Liver (tissue), 9 donors: ENCODE data around the gene STK33. TPM values are rescaled to one million over a fixed set of nuclear protein-coding genes. Genes with fewer than 3 reads are reported as not detected.

Experiments
- DNase-seq: peaks from one replicate; pipeline ENCODE4 v3.0.0-alpha.2; 2017; ENCODE audit warnings: low spot score
- H3K27ac ChIP-seq, 2 donors: one replicate each; pipeline ENCODE4 v1.7.0; 2013; ENCODE audit warnings: inconsistent platforms in 2 of 2, low read length in 2 of 2, control low read depth in 1 of 2, low read depth in 1 of 2, mild to moderate bottlenecking in 1 of 2
- H3K27me3 ChIP-seq, 4 donors: one replicate each; pipeline versions ENCODE4 v1.6.1 to v1.7.0; 2013; ENCODE audit warnings: low read length in 3 of 4, inconsistent platforms in 1 of 4, mild to moderate bottlenecking in 1 of 4, moderate library complexity in 1 of 4; ENCODE audit not compliant: control insufficient read depth in 4 of 4, insufficient read depth in 4 of 4
- H3K36me3 ChIP-seq, 4 donors: one replicate each; pipeline versions ENCODE4 v1.6.1 to v1.7.0; 2013; ENCODE audit warnings: low read length in 3 of 4, mild to moderate bottlenecking in 3 of 4, low read depth in 1 of 4, moderate library complexity in 1 of 4; ENCODE audit not compliant: control insufficient read depth in 4 of 4, insufficient read depth in 3 of 4
- H3K4me1 ChIP-seq, 4 donors: one replicate each; pipeline versions ENCODE4 v1.6.1 to v1.7.0; 2013; ENCODE audit warnings: low read length in 3 of 4, mild to moderate bottlenecking in 3 of 4, moderate library complexity in 1 of 4; ENCODE audit not compliant: control insufficient read depth in 4 of 4, insufficient read depth in 4 of 4
- H3K4me3 ChIP-seq, 3 donors: one replicate each; pipeline versions ENCODE4 v1.6.1 to v1.7.0; 2013; ENCODE audit warnings: low read length in 3 of 3, control low read depth in 1 of 3, low read depth in 1 of 3, mild to moderate bottlenecking in 1 of 3
- H3K9ac ChIP-seq, 2 donors: one replicate each; pipeline ENCODE4 v1.7.0; 2013; ENCODE audit warnings: low read length in 2 of 2, mild to moderate bottlenecking in 2 of 2, moderate library complexity in 2 of 2, control low read depth in 1 of 2, low read depth in 1 of 2
- H3K9me3 ChIP-seq, 4 donors: one replicate each; pipeline versions ENCODE4 v1.6.1 to v1.7.0; 2013; ENCODE audit warnings: low read length in 3 of 4; ENCODE audit not compliant: control insufficient read depth in 4 of 4
- ATF3 ChIP-seq: IDR thresholded peaks from 2 replicates; pipeline ENCODE4 v1.6.1; 2016; ENCODE audit warnings: antibody characterized with exemption
- CTCF ChIP-seq: fragments of 150-350 bp; IDR thresholded peaks from 2 replicates; pipeline ENCODE4 v1.5.1; 2017; ENCODE audit warnings: improper control_type of control experiment, low read depth, low read length; ENCODE audit not compliant: missing input control
- EGR1 ChIP-seq, 2 donors: IDR thresholded peaks; 2 replicates each; pipeline ENCODE4 v1.6.1; 2016 to 2018; ENCODE audit warnings: antibody characterized with exemption in 2 of 2, low read depth in 2 of 2
- FOXA1 ChIP-seq: IDR thresholded peaks from 2 replicates; pipeline ENCODE4 v1.6.1; 2016; ENCODE audit warnings: antibody characterized with exemption
- FOXA2 ChIP-seq: IDR thresholded peaks from 2 replicates; pipeline ENCODE4 v1.6.1; 2016; ENCODE audit warnings: antibody characterized with exemption
- GABPA ChIP-seq, 2 donors: IDR thresholded peaks in 1 of 2; conservative IDR thresholded peaks in 1 of 2; 2 replicates each; pipeline ENCODE4 v1.6.1; 2016; ENCODE audit warnings: antibody characterized with exemption in 2 of 2, mild to moderate bottlenecking in 1 of 2, moderate library complexity in 1 of 2
- HNF4A ChIP-seq, 2 donors: conservative IDR thresholded peaks; 2 replicates each; pipeline ENCODE4 v1.6.1; 2016; ENCODE audit warnings: antibody characterized with exemption in 2 of 2, mild to moderate bottlenecking in 2 of 2
- HNF4G ChIP-seq: IDR thresholded peaks from 2 replicates; pipeline ENCODE4 v1.6.1; 2016; ENCODE audit warnings: antibody characterized with exemption
- JUND ChIP-seq, 2 donors: IDR thresholded peaks; 2 replicates each; pipeline ENCODE4 v1.6.1; 2016; ENCODE audit warnings: antibody characterized with exemption in 2 of 2
- MAX ChIP-seq: IDR thresholded peaks from 2 replicates; pipeline ENCODE4 v1.6.1; 2016; ENCODE audit warnings: antibody characterized with exemption
- NR2F2 ChIP-seq: IDR thresholded peaks from 2 replicates; pipeline ENCODE4 v1.6.1; 2016; ENCODE audit warnings: antibody characterized with exemption
- RAD21 ChIP-seq, 2 donors: IDR thresholded peaks; 2 replicates each; pipeline ENCODE4 v1.6.1; 2016; ENCODE audit warnings: antibody characterized with exemption in 2 of 2, mild to moderate bottlenecking in 2 of 2
- REST ChIP-seq: IDR thresholded peaks from 2 replicates; pipeline ENCODE4 v1.6.1; 2016; ENCODE audit warnings: antibody characterized with exemption, mild to moderate bottlenecking
- RXRA ChIP-seq, 2 donors: IDR thresholded peaks; 2 replicates each; pipeline ENCODE4 v1.6.1; 2017 to 2018; ENCODE audit warnings: antibody characterized with exemption in 2 of 2, mild to moderate bottlenecking in 1 of 2
- TAF1 ChIP-seq: conservative IDR thresholded peaks from 2 replicates; pipeline ENCODE4 v1.6.1; 2016; ENCODE audit warnings: antibody characterized with exemption, mild to moderate bottlenecking
- YY1 ChIP-seq: IDR thresholded peaks from 2 replicates; pipeline ENCODE4 v1.6.1; 2016; ENCODE audit warnings: antibody characterized with exemption, mild to moderate bottlenecking
- ZBTB33 ChIP-seq: IDR thresholded peaks from 2 replicates; pipeline ENCODE4 v1.6.1; 2016; ENCODE audit warnings: antibody characterized with exemption
- WGBS: extraction: QIAGEN DNeasy Blood & Tissue Kit; methylation state at CpG from one replicate; pipeline ENCODE4 v1.1.7; 2013; 5-methylcytosine and 5-hydroxymethylcytosine counted together
- polyA plus RNA-seq, 2 donors: library from polyadenylated mRNA; stranded (reverse) in 1 of 2; unstranded in 1 of 2; fragments of 200-250 nt in 1 of 2; fragments of >200 nt in 1 of 2; fragmentation: Nextera tagmentation in 1 of 2; extraction: Ambion mirVana in 1 of 2; gene quantifications; one replicate each; pipeline versions ENCODE4 v1.2.1 to v1.2.3, GENCODE V29; 2013 to 2015
- total RNA-seq, 2 donors: library from RNA; depleted of rRNA; stranded (reverse); fragments of >200 nt; gene quantifications; one replicate each; pipeline ENCODE4 v1.2.3, GENCODE V29; 2014
- donor health status: healthy.
- donor health status: healthy.
- donor health status: healthy.
- donor health status: healthy.
- donor health status: healthy.

STK33 gene
- total and polyA plus RNA-seq, 4 donors, result 0.09 to 1.1 (median 0.52) TPM

GRCh38 chr11:8593455-8593854 is 573 bp downstream of the STK33 start:
- H3K9ac ChIP-seq, result no peak overlapping the region
- TF ChIP-seq FOXA1, result no peak
- no peak for TF ChIP-seq HNF4A (conservative IDR thresholded peaks at IDR 0.05)
- no peak for TF ChIP-seq RAD21 (IDR thresholded peaks at IDR 0.05)
- no peak for TF ChIP-seq YY1
- TF ChIP-seq TAF1, result no peak
- TF ChIP-seq RXRA (IDR thresholded peaks at IDR 0.05), result no peak
- no peak for TF ChIP-seq MAX
- TF ChIP-seq CTCF, result no peak
- TF ChIP-seq ATF3, result no peak
- TF ChIP-seq JUND (IDR thresholded peaks at IDR 0.05), result no peak
- no peak for TF ChIP-seq HNF4G
- no peak for TF ChIP-seq ZBTB33
- TF ChIP-seq NR2F2, result no peak
- H3K4me3 ChIP-seq, result peak overlapping the region in 1 of 3 donors; percentile 62
- no peaks in the 10 kb centered on the region for H3K36me3 ChIP-seq
- H3K4me1 ChIP-seq, result peaks cover 3 to 6% (median 4%) of the 10 kb centered on the region in 4 donors
- 24% methylated on average over 7 of the region's 7 CpGs for WGBS
- no peak for DNase-seq
- no peaks in the 10 kb centered on the region for H3K9me3 ChIP-seq
- peaks cover 0 to 9% (median 2%) of the 10 kb centered on the region in 4 donors for H3K27me3 ChIP-seq
- H3K27ac ChIP-seq, result no peak overlapping the region

GRCh38 chr11:8587915-8588314 is 6.1 kb downstream of the STK33 start:
- H3K36me3 ChIP-seq, result no peaks in the 10 kb centered on the region
- H3K9me3 ChIP-seq, result peaks cover 0 to 4% (median 0%) of the 10 kb centered on the region in 4 donors
- no peak overlapping the region for H3K4me3 ChIP-seq
- no peak for DNase-seq
- TF ChIP-seq HNF4G (no peak), TAF1 (no peak), GABPA (IDR thresholded peaks at IDR 0.05 in 1 of 2, conservative IDR thresholded peaks at IDR 0.05 in 1 of 2) (no peak), ZBTB33 (no peak), REST (no peak), NR2F2 (no peak), FOXA2 (no peak), EGR1 (IDR thresholded peaks at IDR 0.05; ENCODE audit: low read depth in 2 of 2) (no peak), ATF3 (no peak), RAD21 (IDR thresholded peaks at IDR 0.05) (no peak), HNF4A (conservative IDR thresholded peaks at IDR 0.05) (no peak), RXRA (IDR thresholded peaks at IDR 0.05) (no peak)
- no peaks in the 10 kb centered on the region for H3K27me3 ChIP-seq
- H3K4me1 ChIP-seq, result no peaks in the 10 kb centered on the region
- H3K9ac ChIP-seq, result no peak overlapping the region
- no peak overlapping the region for H3K27ac ChIP-seq
